Sigmoid colon (tissue), 7 donors: Measurements from ENCODE around the gene FEV. TPM values are rescaled to one million over a fixed set of nuclear protein-coding genes. Genes with fewer than 3 reads are reported as not detected.

ENCODE experiments used
- DNase-seq: peaks from one replicate; pipeline ENCODE4 v3.0.0-alpha.2; 2019
- H3K27ac ChIP-seq, 4 donors: fragments of 200-600 bp; sonication (generic); one replicate each; pipeline ENCODE4 v1.5.1; 2016 to 2019; ENCODE audit warnings: mild to moderate bottlenecking in 1 of 4
- H3K27me3 ChIP-seq, 3 donors: fragments of 200-600 bp; sonication (generic); one replicate each; pipeline ENCODE4 v1.5.1; 2019; ENCODE audit warnings: mild to moderate bottlenecking in 1 of 3
- H3K36me3 ChIP-seq, 4 donors: fragments of 200-600 bp; sonication (generic); one replicate each; pipeline ENCODE4 v1.5.1; 2016 to 2019
- H3K4me1 ChIP-seq, 4 donors: fragments of 200-600 bp; sonication (generic); one replicate each; pipeline ENCODE4 v1.5.1; 2017 to 2019
- H3K4me3 ChIP-seq, 4 donors: fragments of 200-600 bp; sonication (generic); one replicate each; pipeline ENCODE4 v1.5.1; 2017 to 2019; ENCODE audit warnings: mild to moderate bottlenecking in 2 of 4, moderate library complexity in 1 of 4
- H3K9me3 ChIP-seq, 4 donors: fragments of 200-600 bp in 3 of 4; sonication (generic) in 3 of 4; one replicate each; pipeline versions ENCODE4 v1.5.1 to v1.6.1; 2013 to 2019
- CTCF ChIP-seq, 4 experiments: fragments of 450-650 bp in 3 of 4; fragments of 200-600 bp in 1 of 4; IDR thresholded peaks; one replicate each; pipeline ENCODE4 v1.5.1; 2016 to 2019; ENCODE audit warnings: antibody characterized with exemption in 4 of 4, mild to moderate bottlenecking in 3 of 4, moderate library complexity in 2 of 4
- EP300 ChIP-seq, 4 donors: sonication (generic); formaldehyde crosslinking; IDR thresholded peaks; one replicate each; pipeline ENCODE4 v1.6.1; 2017; ENCODE audit warnings: antibody characterized with exemption in 4 of 4
- POLR2A ChIP-seq, 2 donors: fragments of 450-650 bp; IDR thresholded peaks; one replicate each; pipeline ENCODE4 v1.6.1; 2016; ENCODE audit warnings: antibody characterized with exemption in 2 of 2, mild to moderate bottlenecking in 2 of 2, moderate library complexity in 2 of 2
- POLR2AphosphoS5 ChIP-seq, 4 donors: sonication (generic); formaldehyde crosslinking; IDR thresholded peaks; one replicate each; pipeline ENCODE4 v1.6.1; 2017; ENCODE audit warnings: antibody characterized with exemption in 4 of 4
- WGBS, 2 donors: extraction: QIAGEN DNeasy Blood & Tissue Kit; methylation state at CpG; one replicate each; pipeline ENCODE4 v1.1.7; 2013; 5-methylcytosine and 5-hydroxymethylcytosine counted together
- intact Hi-C: fragments of 100-400 bp; cut with DNase I; formaldehyde crosslinking; loops from one replicate; pipeline ENCODE4 v1.15.1; 2023
- polyA plus RNA-seq, 3 donors: library from polyadenylated mRNA; stranded (reverse); fragments of 200-250 nt; gene quantifications; one replicate each; pipeline ENCODE4 v1.2.3, GENCODE V29; 2013
- total RNA-seq, 4 donors: library from RNA; depleted of rRNA; stranded (reverse); fragments of >200 nt; gene quantifications; one replicate each; pipeline ENCODE4 v1.1.0, GENCODE V29; 2016
- donor health status: healthy with polysubstance abuse.
- donor health status: Bipolar disorder and iron deficiency.
- donor health status: healthy.

FEV gene
- total and polyA plus RNA-seq, 7 donors, result 0.71 to 6.0 (median 0.77) TPM; not detected in 4

GRCh38 chr2:218982586-218983262 is 2.3 kb downstream of the FEV start:
- Histone ChIP-seq H3K27ac (no peak overlapping the region), H3K4me1 (peaks cover 0 to 52% (median 47%) of the 10 kb centered on the region in 4 donors), H3K27me3 (peaks cover 70 to 100% (median 97%) of the 10 kb centered on the region in 3 donors), H3K36me3 (no peaks in the 10 kb centered on the region), H3K9me3 (no peaks in the 10 kb centered on the region), H3K4me3 (no peak overlapping the region)
- no peak for DNase-seq
- intact Hi-C loops, result no loop called here
- 10% methylated on average over 28 of the region's 28 CpGs for WGBS, 2 donors
- TF ChIP-seq EP300 (IDR thresholded peaks at IDR 0.05) (no peak), CTCF (IDR thresholded peaks at IDR 0.05) (no peak), POLR2AphosphoS5 (IDR thresholded peaks at IDR 0.05) (no peak), POLR2A (IDR thresholded peaks at IDR 0.05) (no peak)

GRCh38 chr2:218981881-218982585 is 3.0 kb downstream of the FEV start:
- Histone ChIP-seq H3K4me3 (peak overlapping the region in 3 of 4 donors; percentile 21 to 37 (median 35)), H3K4me1 (peaks cover 0 to 52% (median 47%) of the 10 kb centered on the region in 4 donors), H3K36me3 (no peaks in the 10 kb centered on the region), H3K27me3 (peaks cover 67 to 100% (median 90%) of the 10 kb centered on the region in 3 donors), H3K27ac (no peak overlapping the region), H3K9me3 (no peaks in the 10 kb centered on the region)
- TF ChIP-seq POLR2A (IDR thresholded peaks at IDR 0.05) (no peak), POLR2AphosphoS5 (IDR thresholded peaks at IDR 0.05) (no peak), CTCF (IDR thresholded peaks at IDR 0.05) (no peak), EP300 (IDR thresholded peaks at IDR 0.05) (no peak)
- DNase-seq, result peak; percentile 63
- intact Hi-C loops, result no loop called here
- 1% methylated on average over 69 of the region's 69 CpGs for WGBS, 2 donors

- H3K4me1 ChIP-seq, result peaks cover 0 to 52% (median 47%) of the 10 kb centered on the region in 4 donors
- no peak for TF ChIP-seq CTCF (IDR thresholded peaks at IDR 0.05)
- no peak for TF ChIP-seq POLR2AphosphoS5 (IDR thresholded peaks at IDR 0.05)
- TF ChIP-seq EP300 (IDR thresholded peaks at IDR 0.05), result no peak
- TF ChIP-seq POLR2A (IDR thresholded peaks at IDR 0.05), result no peak
- intact Hi-C loops, result no loop called here
- WGBS, 2 donors, result 1 to 2% methylated on average over 46 of the region's 46 CpGs
- H3K27ac ChIP-seq, result no peak overlapping the region
- DNase-seq, result peak; percentile 54
- no peaks in the 10 kb centered on the region for H3K9me3 ChIP-seq
- peaks cover 64 to 100% (median 85%) of the 10 kb centered on the region in 3 donors for H3K27me3 ChIP-seq
- H3K4me3 ChIP-seq, result peak overlapping the region in 3 of 4 donors; percentile 21 to 37 (median 35)
- H3K36me3 ChIP-seq, result no peaks in the 10 kb centered on the region
Observed at GRCh38 chr2:218981390-218981880, 3.5 kb downstream of the FEV start.

DNA sequence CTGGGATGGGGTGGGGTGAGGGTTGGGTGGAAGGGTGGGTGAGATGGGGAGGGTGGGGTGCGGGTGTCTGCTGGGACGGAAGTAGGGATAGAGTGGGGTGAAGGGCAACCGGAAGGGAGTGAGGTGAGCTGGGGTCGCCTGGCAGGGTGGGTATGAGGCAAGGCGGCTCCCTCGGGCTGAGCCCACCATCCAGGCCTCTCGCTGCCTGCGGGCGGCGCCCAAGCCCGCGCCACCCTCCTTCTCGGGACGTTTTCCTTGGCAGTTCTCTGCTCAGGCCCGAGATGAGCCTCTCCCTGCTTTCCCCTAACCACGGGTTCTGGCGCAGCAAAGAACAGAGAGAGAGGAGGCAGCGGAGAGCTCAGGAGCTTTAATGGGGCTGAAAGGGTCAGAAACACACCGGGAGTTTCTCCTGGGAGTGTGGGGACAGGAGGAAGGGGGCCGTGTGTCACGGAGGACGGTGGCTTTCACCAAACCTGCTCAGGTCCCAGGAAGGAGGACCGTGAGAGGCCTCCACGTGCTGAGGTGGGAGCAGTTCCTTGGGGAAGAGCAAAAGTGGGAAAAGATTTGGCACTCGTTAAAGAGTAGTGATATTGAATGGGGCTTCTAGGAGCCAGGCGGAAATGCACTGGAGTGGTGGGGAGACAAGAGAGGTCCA is 4.1 kb downstream of the FEV start:
- WGBS, 2 donors, result 4% methylated on average over 26 of the region's 26 CpGs
- Histone ChIP-seq H3K27me3 (peaks cover 58 to 100% (median 85%) of the 10 kb centered on the region in 3 donors), H3K4me1 (peaks cover 0 to 52% (median 47%) of the 10 kb centered on the region in 4 donors), H3K36me3 (no peaks in the 10 kb centered on the region), H3K27ac (no peak overlapping the region), H3K9me3 (no peaks in the 10 kb centered on the region), H3K4me3 (peak overlapping the region in 1 of 4 donors; percentile 37)
- peak; percentile 54 for DNase-seq
- no peak for TF ChIP-seq POLR2A (IDR thresholded peaks at IDR 0.05)
- no peak for TF ChIP-seq EP300 (IDR thresholded peaks at IDR 0.05)
- no peak for TF ChIP-seq POLR2AphosphoS5 (IDR thresholded peaks at IDR 0.05)
- no peak for TF ChIP-seq CTCF (IDR thresholded peaks at IDR 0.05)
- intact Hi-C loops, result no loop called here
